NB4 (cell line): ENCODE results near the gene ICOS.

Experiments
- POLR2A ChIP-seq: IDR thresholded peaks from 2 replicates; pipeline ENCODE4 v1.6.1; 2011; ENCODE audit warnings: mild to moderate bottlenecking; ENCODE audit not compliant: insufficient read length; ENCODE audit errors: extremely low read depth
- TF ChIP-seq, protein P1 (sequence below): IDR thresholded peaks from one replicate; pipeline ENCODE4 v1.5.1; 2012; ENCODE audit warnings: low read depth, low read length

DNA sequence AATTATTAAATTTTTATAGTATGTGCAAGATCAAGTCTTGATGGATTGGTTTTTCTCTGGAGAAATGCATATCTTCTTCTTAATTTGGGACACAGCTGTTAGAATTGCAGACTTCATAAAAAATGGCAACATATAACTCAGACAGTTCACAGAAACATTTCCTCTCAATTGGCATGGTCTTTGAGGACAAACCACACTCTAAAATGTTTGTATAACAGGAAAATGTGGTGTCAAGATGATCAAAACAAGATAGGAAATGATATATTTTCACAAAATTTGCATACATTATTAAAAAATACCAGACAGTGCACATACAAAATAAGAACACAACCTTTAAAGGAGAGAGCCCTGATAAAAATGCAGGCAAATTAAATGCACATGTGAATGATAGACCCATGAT is 63.9 kb downstream of the ICOS start:
- TF ChIP-seq, protein P1, sequence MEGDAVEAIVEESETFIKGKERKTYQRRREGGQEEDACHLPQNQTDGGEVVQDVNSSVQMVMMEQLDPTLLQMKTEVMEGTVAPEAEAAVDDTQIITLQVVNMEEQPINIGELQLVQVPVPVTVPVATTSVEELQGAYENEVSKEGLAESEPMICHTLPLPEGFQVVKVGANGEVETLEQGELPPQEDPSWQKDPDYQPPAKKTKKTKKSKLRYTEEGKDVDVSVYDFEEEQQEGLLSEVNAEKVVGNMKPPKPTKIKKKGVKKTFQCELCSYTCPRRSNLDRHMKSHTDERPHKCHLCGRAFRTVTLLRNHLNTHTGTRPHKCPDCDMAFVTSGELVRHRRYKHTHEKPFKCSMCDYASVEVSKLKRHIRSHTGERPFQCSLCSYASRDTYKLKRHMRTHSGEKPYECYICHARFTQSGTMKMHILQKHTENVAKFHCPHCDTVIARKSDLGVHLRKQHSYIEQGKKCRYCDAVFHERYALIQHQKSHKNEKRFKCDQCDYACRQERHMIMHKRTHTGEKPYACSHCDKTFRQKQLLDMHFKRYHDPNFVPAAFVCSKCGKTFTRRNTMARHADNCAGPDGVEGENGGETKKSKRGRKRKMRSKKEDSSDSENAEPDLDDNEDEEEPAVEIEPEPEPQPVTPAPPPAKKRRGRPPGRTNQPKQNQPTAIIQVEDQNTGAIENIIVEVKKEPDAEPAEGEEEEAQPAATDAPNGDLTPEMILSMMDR, result no peak
- no peak for TF ChIP-seq POLR2A
